H9 (cell line): ENCODE data around the gene HELT. TPM values are rescaled to one million over a fixed set of nuclear protein-coding genes. Genes with fewer than 3 reads are reported as not detected.

ENCODE experiments used
- DNase-seq: peaks from one replicate; pipeline ENCODE4 v3.0.0-alpha.2; 2017
- H2AFZ ChIP-seq: one replicate; pipeline ENCODE4 v1.6.1; 2013; ENCODE audit warnings: mild to moderate bottlenecking, low read length, control low read depth, moderate library complexity
- H2AK5ac ChIP-seq: 2 replicates; pipeline ENCODE4 v1.6.1; 2013; ENCODE audit warnings: low read length, control low read depth, mixed read lengths; ENCODE audit not compliant: insufficient read length
- H2BK120ac ChIP-seq: one replicate; pipeline ENCODE4 v1.6.1; 2013; ENCODE audit warnings: low read depth, mild to moderate bottlenecking, low read length, control low read depth, inconsistent platforms; ENCODE audit not compliant: poor library complexity, severe bottlenecking
- H2BK12ac ChIP-seq: 2 replicates; pipeline ENCODE4 v1.6.1; 2013; ENCODE audit warnings: low read length, control low read depth, mixed read lengths, low read depth; ENCODE audit not compliant: insufficient read length
- H2BK15ac ChIP-seq: 2 replicates; pipeline ENCODE4 v1.6.1; 2013; ENCODE audit warnings: low read depth, low read length, control low read depth
- H2BK20ac ChIP-seq: one replicate; pipeline ENCODE4 v1.6.1; 2013; ENCODE audit warnings: low read depth, mild to moderate bottlenecking, low read length, control low read depth, inconsistent platforms; ENCODE audit not compliant: poor library complexity, severe bottlenecking
- H2BK5ac ChIP-seq: 2 replicates; pipeline ENCODE4 v1.6.1; 2013; ENCODE audit warnings: low read length, control low read depth, mixed read lengths; ENCODE audit not compliant: insufficient read length
- H3K14ac ChIP-seq: 2 replicates; pipeline ENCODE4 v1.6.1; 2013; ENCODE audit warnings: low read length, control low read depth; ENCODE audit not compliant: insufficient read depth
- H3K18ac ChIP-seq: 2 replicates; pipeline ENCODE4 v1.6.1; 2013; ENCODE audit warnings: low read depth, mild to moderate bottlenecking, mixed read lengths, low read length, control low read depth; ENCODE audit not compliant: insufficient read length
- H3K23ac ChIP-seq: 2 replicates; pipeline ENCODE4 v1.6.1; 2013; ENCODE audit warnings: low read length, control low read depth, mixed read lengths, low read depth; ENCODE audit not compliant: insufficient read length
- H3K23me2 ChIP-seq: 2 replicates; pipeline ENCODE4 v1.6.1; 2013; ENCODE audit warnings: low read depth, mild to moderate bottlenecking, mixed read lengths, low read length, control low read depth; ENCODE audit not compliant: insufficient read length, poor library complexity, severe bottlenecking
- H3K27ac ChIP-seq: 2 replicates; pipeline ENCODE4 v1.5.1; 2013; ENCODE audit warnings: low read length, control low read depth, mixed read lengths, low read depth; ENCODE audit not compliant: insufficient read length
- H3K27me3 ChIP-seq: 2 replicates; pipeline ENCODE4 v1.6.1; 2013; ENCODE audit warnings: low read length, control low read depth, inconsistent platforms; ENCODE audit not compliant: insufficient read depth
- H3K4ac ChIP-seq: 2 replicates; pipeline ENCODE4 v1.6.1; 2013; ENCODE audit warnings: low read depth, mild to moderate bottlenecking, control low read depth, inconsistent platforms, low read length, moderate library complexity
- H3K4me1 ChIP-seq: 2 replicates; pipeline ENCODE4 v1.6.1; 2013; ENCODE audit warnings: low read length, control low read depth, inconsistent platforms; ENCODE audit not compliant: insufficient read depth
- H3K4me2 ChIP-seq: 2 replicates; pipeline ENCODE4 v1.6.1; 2013; ENCODE audit warnings: low read length, control low read depth, mixed read lengths; ENCODE audit not compliant: insufficient read length, insufficient read depth
- H3K56ac ChIP-seq: 2 replicates; pipeline ENCODE4 v1.6.1; 2013; ENCODE audit warnings: low read depth, mild to moderate bottlenecking, mixed read lengths, low read length, control low read depth; ENCODE audit not compliant: insufficient read length
- H3K79me1 ChIP-seq: 2 replicates; pipeline ENCODE4 v1.6.1; 2013; ENCODE audit warnings: low read depth, mild to moderate bottlenecking, moderate library complexity, low read length, control low read depth, inconsistent platforms; ENCODE audit not compliant: insufficient read depth, poor library complexity, severe bottlenecking
- H3K79me2 ChIP-seq: 2 replicates; pipeline ENCODE4 v1.6.1; 2013; ENCODE audit warnings: low read length, control low read depth, inconsistent platforms; ENCODE audit not compliant: insufficient read depth
- H3K9ac ChIP-seq: 2 replicates; pipeline ENCODE4 v1.6.1; 2013; ENCODE audit warnings: low read length, control low read depth, mixed read lengths; ENCODE audit not compliant: insufficient read length; ENCODE audit errors: extremely low read depth
- H3K9me3 ChIP-seq: one replicate; pipeline ENCODE4 v1.6.1; 2013; ENCODE audit warnings: low read depth, low read length, inconsistent platforms; ENCODE audit not compliant: control insufficient read depth
- H3T11ph ChIP-seq: one replicate; pipeline ENCODE4 v1.6.1; 2013; ENCODE audit warnings: mild to moderate bottlenecking, low read length, control low read depth, inconsistent platforms
- H4K20me1 ChIP-seq: one replicate; pipeline ENCODE4 v1.6.1; 2013; ENCODE audit not compliant: control insufficient read depth, insufficient read length, insufficient read depth
- H4K5ac ChIP-seq: 2 replicates; pipeline ENCODE4 v1.6.1; 2013; ENCODE audit warnings: low read depth, mild to moderate bottlenecking, mixed read lengths, low read length, control low read depth; ENCODE audit not compliant: insufficient read length
- H4K8ac ChIP-seq: replicated peaks from 2 replicates; pipeline ENCODE4 v1.6.1; 2013; ENCODE audit warnings: low read length, control low read depth, mixed read lengths, low read depth; ENCODE audit not compliant: insufficient read length
- H4K91ac ChIP-seq: 2 replicates; pipeline ENCODE4 v1.6.1; 2013; ENCODE audit warnings: low read depth, mild to moderate bottlenecking, moderate library complexity, mixed read lengths, low read length, control low read depth; ENCODE audit not compliant: insufficient read length
- H3K27ac Mint-ChIP-seq, 3 experiments: 2 replicates in 2 of 3; 3 replicates in 1 of 3; pipeline ENCODE4 v1.8.0; 2020 to 2021; ENCODE audit warnings: mixed read lengths in 3 of 3, mild to moderate bottlenecking in 1 of 3, moderate library complexity in 1 of 3
- H3K27me3 Mint-ChIP-seq: 2 replicates; pipeline ENCODE4 v1.8.0; 2021; ENCODE audit warnings: low read depth, mild to moderate bottlenecking, moderate library complexity, mixed read lengths
- H3K36me3 Mint-ChIP-seq, 3 experiments: 2 replicates in 2 of 3; 3 replicates in 1 of 3; pipeline ENCODE4 v1.8.0; 2020 to 2021; ENCODE audit warnings: low read depth in 3 of 3, mixed read lengths in 3 of 3; ENCODE audit not compliant: insufficient read depth in 1 of 3
- H3K4me1 Mint-ChIP-seq, 2 experiments: 2 replicates each; pipeline ENCODE4 v1.8.0; 2020; ENCODE audit warnings: mixed read lengths in 2 of 2
- H3K4me3 Mint-ChIP-seq, 2 experiments: 2 replicates in 1 of 2; 3 replicates in 1 of 2; pipeline ENCODE4 v1.8.0; 2020 to 2021; ENCODE audit warnings: mild to moderate bottlenecking in 2 of 2, mixed read lengths in 2 of 2, moderate library complexity in 1 of 2
- H3K9me3 Mint-ChIP-seq, 2 experiments: 2 replicates in 1 of 2; 3 replicates in 1 of 2; pipeline ENCODE4 v1.8.0; 2020; ENCODE audit warnings: mild to moderate bottlenecking in 2 of 2, mixed read lengths in 2 of 2, moderate library complexity in 1 of 2
- WGBS: extraction: QIAGEN DNeasy Blood & Tissue Kit; methylation state at CpG from one replicate; pipeline ENCODE4 v1.1.7; 2013; ENCODE audit warnings: missing lambda C conversion rate, low lambda C conversion rate, mixed read lengths; ENCODE audit not compliant: insufficient read length; ENCODE audit errors: extremely low coverage; 5-methylcytosine and 5-hydroxymethylcytosine counted together
- total RNA-seq: library from RNA; stranded (reverse); gene quantifications from 2 replicates; pipeline ENCODE4 v1.2.1, GENCODE V29; 2021
- TF ChIP-seq, protein P1 (sequence below): fragments of 200-600 bp; sonication (generic); conservative IDR thresholded peaks from 3 replicates; pipeline ENCODE4 v1.8.0; 2021; ENCODE audit warnings: antibody characterized with exemption, mild to moderate bottlenecking

HELT gene
- total RNA-seq, 1 experiment from 2014 or later: not detected

DNA sequence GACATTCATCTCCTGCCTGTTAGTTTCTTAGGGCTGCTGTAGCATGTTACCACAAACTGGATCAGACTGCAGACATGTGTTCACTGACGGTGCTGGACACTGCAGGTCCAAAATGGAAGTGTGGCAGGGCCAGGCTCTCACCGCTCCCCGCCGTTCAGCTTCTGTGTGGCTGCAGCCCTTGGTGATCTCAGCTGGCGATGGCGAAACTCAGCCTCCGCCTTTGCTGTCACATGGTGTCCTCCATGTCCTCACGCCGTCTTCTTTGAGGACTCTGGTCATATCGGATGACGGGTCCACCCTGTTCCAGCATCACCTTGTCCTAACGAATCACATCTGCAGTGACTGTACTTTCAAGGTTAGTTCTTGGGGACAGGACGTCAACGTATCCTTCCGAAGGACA, 25.9 kb upstream of the HELT start:
- H3K36me3 Mint-ChIP-seq: no peaks in the 10 kb centered on the region
- TF ChIP-seq, protein P1, sequence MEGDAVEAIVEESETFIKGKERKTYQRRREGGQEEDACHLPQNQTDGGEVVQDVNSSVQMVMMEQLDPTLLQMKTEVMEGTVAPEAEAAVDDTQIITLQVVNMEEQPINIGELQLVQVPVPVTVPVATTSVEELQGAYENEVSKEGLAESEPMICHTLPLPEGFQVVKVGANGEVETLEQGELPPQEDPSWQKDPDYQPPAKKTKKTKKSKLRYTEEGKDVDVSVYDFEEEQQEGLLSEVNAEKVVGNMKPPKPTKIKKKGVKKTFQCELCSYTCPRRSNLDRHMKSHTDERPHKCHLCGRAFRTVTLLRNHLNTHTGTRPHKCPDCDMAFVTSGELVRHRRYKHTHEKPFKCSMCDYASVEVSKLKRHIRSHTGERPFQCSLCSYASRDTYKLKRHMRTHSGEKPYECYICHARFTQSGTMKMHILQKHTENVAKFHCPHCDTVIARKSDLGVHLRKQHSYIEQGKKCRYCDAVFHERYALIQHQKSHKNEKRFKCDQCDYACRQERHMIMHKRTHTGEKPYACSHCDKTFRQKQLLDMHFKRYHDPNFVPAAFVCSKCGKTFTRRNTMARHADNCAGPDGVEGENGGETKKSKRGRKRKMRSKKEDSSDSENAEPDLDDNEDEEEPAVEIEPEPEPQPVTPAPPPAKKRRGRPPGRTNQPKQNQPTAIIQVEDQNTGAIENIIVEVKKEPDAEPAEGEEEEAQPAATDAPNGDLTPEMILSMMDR: no peak
- Histone ChIP-seq H3K27me3 (no peaks in the 10 kb centered on the region), H2BK5ac (no peak overlapping the region), H3K4me2 (no peak overlapping the region), H2AK5ac (no peak overlapping the region), H3T11ph (no peak overlapping the region), H2BK12ac (no peak overlapping the region), H2AFZ (no peak overlapping the region), H4K5ac (no peak overlapping the region), H3K56ac (no peak overlapping the region), H3K79me1 (no peaks in the 10 kb centered on the region), H3K23ac (peak overlapping the region; percentile 2), H2BK20ac (no peak overlapping the region), H2BK120ac (no peak overlapping the region), H4K91ac (no peak overlapping the region), H4K20me1 (no peaks in the 10 kb centered on the region), H3K4me1 (no peaks in the 10 kb centered on the region), H2BK15ac (no peak overlapping the region), H3K14ac (no peak overlapping the region), H4K8ac (no peak overlapping the region), H3K23me2 (no peaks in the 10 kb centered on the region), H3K79me2 (no peaks in the 10 kb centered on the region), H3K4ac (no peak overlapping the region), H3K9ac (no peak overlapping the region), H3K18ac (no peak overlapping the region), H3K9me3 (no peaks in the 10 kb centered on the region), H3K27ac (no peak overlapping the region)
- 0 out of 5 replicates have a peak, but pooled peaks cover 0 to 2% of the 10 kb centered on the region in 2 experiments for H3K9me3 Mint-ChIP-seq
- no peak overlapping the region for H3K4me3 Mint-ChIP-seq
- H3K4me1 Mint-ChIP-seq: no peaks in the 10 kb centered on the region
- peaks cover 2% of the 10 kb centered on the region for H3K27me3 Mint-ChIP-seq
- no peak for DNase-seq
- H3K27ac Mint-ChIP-seq: no peak overlapping the region
- WGBS: no CpG with 5 or more reads among the region's 15 CpGs
